Gastroesophageal sphincter (tissue), 3 donors: Measurements from ENCODE around the gene LGALS9B.
"Not testable (repeated sequence)": the region's sequence is repeated elsewhere in the genome, so short reads cannot be mapped to it uniquely, and the experiment has no call there.

Experiments used
- CTCF ChIP-seq, 4 experiments: fragments of 200-600 bp in 2 of 4; fragments of 450-650 bp in 2 of 4; sonication (generic) in 1 of 4; IDR thresholded peaks; one replicate each; pipeline ENCODE4 v1.5.1; 2017 to 2019; ENCODE audit warnings: antibody characterized with exemption in 4 of 4, mild to moderate bottlenecking in 2 of 4, moderate library complexity in 2 of 4
- EP300 ChIP-seq: sonication (generic); formaldehyde crosslinking; IDR thresholded peaks from one replicate; pipeline ENCODE4 v1.6.1; 2017; ENCODE audit warnings: antibody characterized with exemption, mild to moderate bottlenecking
- POLR2A ChIP-seq, 2 donors: fragments of 450-650 bp; IDR thresholded peaks; one replicate each; pipeline ENCODE4 v1.6.1; 2017; ENCODE audit warnings: antibody characterized with exemption in 2 of 2, mild to moderate bottlenecking in 2 of 2, moderate library complexity in 1 of 2
- POLR2AphosphoS5 ChIP-seq: sonication (generic); formaldehyde crosslinking; IDR thresholded peaks from one replicate; pipeline ENCODE4 v1.6.1; 2017; ENCODE audit warnings: antibody characterized with exemption

GRCh38 chr17:20492099-20492498, 24.8 kb upstream of the LGALS9B start:
- TF ChIP-seq POLR2AphosphoS5; POLR2A (IDR thresholded peaks at IDR 0.05); CTCF (IDR thresholded peaks at IDR 0.05); EP300: not testable (repeated sequence)
